Stomach (tissue), 4 donors: ENCODE results near the gene OARD1.

Source experiments
- POLR2AphosphoS5 ChIP-seq, 3 donors: sonication (generic); formaldehyde crosslinking; IDR thresholded peaks; one replicate each; pipeline ENCODE4 v1.6.1; 2016; ENCODE audit warnings: antibody characterized with exemption in 3 of 3
- TF ChIP-seq, protein P1 (sequence below), 7 experiments: fragments of 450-650 bp in 4 of 7; fragments of 200-600 bp in 3 of 7; sonication (generic) in 3 of 7; IDR thresholded peaks; one replicate each; pipeline ENCODE4 v1.5.1; 2016 to 2019; ENCODE audit warnings: antibody characterized with exemption in 7 of 7, control low read depth in 2 of 7, mild to moderate bottlenecking in 1 of 7

DNA sequence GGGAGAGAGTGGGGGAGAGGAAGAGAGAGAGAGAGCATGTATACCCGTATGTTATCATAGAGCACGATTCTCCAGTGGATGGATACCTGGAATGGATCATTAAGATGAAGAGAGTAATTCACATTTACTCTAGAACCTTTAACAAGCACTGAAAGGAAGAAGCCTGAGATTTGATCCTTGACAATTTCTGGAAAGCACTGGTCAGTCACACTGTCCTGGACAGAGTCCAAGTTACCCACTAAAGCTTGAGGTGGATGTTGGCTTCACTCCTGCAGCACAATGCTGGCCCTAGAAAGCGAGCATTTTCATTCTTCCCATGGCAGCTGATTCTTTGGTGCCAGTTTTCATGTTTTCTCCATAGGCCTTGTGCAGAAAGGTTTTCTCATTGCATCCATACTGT is 26.2 kb upstream of the OARD1 start:
- TF ChIP-seq, protein P1, sequence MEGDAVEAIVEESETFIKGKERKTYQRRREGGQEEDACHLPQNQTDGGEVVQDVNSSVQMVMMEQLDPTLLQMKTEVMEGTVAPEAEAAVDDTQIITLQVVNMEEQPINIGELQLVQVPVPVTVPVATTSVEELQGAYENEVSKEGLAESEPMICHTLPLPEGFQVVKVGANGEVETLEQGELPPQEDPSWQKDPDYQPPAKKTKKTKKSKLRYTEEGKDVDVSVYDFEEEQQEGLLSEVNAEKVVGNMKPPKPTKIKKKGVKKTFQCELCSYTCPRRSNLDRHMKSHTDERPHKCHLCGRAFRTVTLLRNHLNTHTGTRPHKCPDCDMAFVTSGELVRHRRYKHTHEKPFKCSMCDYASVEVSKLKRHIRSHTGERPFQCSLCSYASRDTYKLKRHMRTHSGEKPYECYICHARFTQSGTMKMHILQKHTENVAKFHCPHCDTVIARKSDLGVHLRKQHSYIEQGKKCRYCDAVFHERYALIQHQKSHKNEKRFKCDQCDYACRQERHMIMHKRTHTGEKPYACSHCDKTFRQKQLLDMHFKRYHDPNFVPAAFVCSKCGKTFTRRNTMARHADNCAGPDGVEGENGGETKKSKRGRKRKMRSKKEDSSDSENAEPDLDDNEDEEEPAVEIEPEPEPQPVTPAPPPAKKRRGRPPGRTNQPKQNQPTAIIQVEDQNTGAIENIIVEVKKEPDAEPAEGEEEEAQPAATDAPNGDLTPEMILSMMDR (IDR thresholded peaks at IDR 0.05), result no peak
- no peak for TF ChIP-seq POLR2AphosphoS5 (IDR thresholded peaks at IDR 0.05)
